Erythroblast (primary cell): ENCODE measurements around the gene IRF3.

Experiments used
- DNase-seq, 2 experiments: peaks; one replicate each; lab custom pipeline; 2025; lab: John Stamatoyannopoulos, UW
- GATA1 ChIP-seq: IDR thresholded peaks from 2 replicates; pipeline ENCODE4 v1.6.1; 2011; ENCODE audit warnings: low read depth, mild to moderate bottlenecking, control low read depth, low read length, moderate library complexity
- POLR2A ChIP-seq: IDR thresholded peaks from 2 replicates; pipeline ENCODE4 v1.6.1; 2011; ENCODE audit warnings: mild to moderate bottlenecking, low read length

The IRF3 gene

DNA sequence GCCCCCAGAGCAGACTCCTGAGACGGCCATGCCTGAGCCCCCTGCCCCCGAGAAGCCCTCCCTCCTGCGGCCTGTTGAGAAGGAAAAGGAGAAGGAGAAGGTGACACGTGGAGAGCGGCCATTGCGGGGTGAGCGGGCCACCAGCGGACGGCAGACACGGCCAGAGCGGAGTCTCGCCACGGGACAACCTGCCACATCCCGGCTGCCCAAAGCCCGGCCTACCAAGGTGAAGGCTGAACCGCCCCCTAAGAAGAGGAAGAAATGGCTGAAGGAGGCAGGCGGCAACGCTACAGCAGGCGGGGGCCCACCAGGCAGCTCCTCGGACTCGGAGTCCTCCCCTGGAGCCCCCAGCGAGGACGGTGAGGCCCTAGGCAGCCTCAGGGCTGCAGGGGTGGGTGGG lies 49.8 kb downstream of the IRF3 start:
- no peak for DNase-seq
- TF ChIP-seq POLR2A = no peak

DNA sequence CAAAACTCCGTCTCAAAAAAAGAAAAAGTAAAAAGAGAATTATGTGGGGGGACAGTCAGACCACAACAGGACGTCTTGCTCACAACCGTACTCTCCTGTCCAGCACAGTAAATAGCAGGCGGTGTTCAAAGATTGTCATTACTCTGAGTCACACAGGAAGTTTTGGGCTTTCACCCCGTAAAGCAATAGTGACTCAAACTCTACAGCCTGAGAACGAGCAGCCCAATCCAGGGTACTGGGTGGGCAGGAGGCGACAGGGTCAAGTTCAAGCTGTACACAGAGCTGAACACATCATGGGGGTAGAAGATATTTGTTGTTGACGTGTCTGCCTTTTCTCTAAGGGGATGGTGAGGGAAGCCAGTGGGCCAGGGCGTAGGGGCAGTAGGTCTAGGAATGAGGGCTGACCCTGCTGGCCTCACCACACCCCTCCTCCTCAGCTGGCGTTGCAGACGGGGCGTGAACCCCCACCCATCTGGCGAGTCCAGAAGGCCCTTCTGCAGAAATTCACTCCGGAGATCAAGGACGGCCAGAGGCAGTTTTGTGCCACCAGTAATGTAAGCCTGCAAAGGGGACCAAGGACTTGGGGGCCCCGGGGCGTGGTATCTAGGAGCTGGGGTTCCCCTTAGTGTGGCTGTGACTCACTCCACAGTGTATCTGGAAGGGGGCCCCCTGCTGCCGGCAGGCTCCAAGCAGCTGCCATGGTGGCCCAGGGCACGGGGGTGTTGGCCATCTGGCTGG lies 51.4 kb downstream of the IRF3 start:
- TF ChIP-seq GATA1 = no peak
- TF ChIP-seq POLR2A = no peak
- no peak for DNase-seq

DNA sequence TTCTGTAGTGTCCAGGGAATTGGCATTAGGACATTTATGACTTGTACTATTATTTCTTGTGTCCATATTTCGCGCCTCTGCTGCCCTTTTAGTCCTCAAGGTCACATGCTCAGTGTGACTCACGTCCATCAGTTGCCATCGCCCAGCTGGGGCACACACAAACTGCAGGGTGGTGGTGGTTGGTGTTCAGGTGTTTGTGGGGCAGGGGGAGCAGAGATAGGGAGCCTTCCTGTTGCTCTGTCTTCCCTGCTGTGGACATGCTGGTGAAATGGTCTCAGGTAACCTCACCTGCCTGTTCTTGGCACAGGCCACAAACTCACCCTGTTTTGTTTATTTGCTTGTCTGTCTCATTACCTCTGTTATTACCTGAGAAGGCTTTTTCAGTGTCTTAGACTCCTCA lies 52.3 kb downstream of the IRF3 start:
- no peak for DNase-seq
- TF ChIP-seq POLR2A (no peak), GATA1 (no peak)
